Esophagus muscularis mucosa (tissue), 4 donors: ENCODE measurements around the gene CNN1.

Experiments used
- CTCF ChIP-seq, 3 experiments: fragments of 200-600 bp in 2 of 3; fragments of 450-650 bp in 1 of 3; sonication (generic) in 2 of 3; IDR thresholded peaks; one replicate each; pipeline ENCODE4 v1.5.1; 2017 to 2019; ENCODE audit warnings: antibody characterized with exemption in 3 of 3, mild to moderate bottlenecking in 2 of 3, moderate library complexity in 1 of 3
- EP300 ChIP-seq: sonication (generic); formaldehyde crosslinking; IDR thresholded peaks from one replicate; pipeline ENCODE4 v1.6.1; 2017; ENCODE audit warnings: antibody characterized with exemption
- POLR2A ChIP-seq: fragments of 450-650 bp; IDR thresholded peaks from one replicate; pipeline ENCODE4 v1.6.1; 2017; ENCODE audit warnings: antibody characterized with exemption, moderate library complexity, mild to moderate bottlenecking, low read depth

GRCh38 chr19:11587975-11588631 lies 49.5 kb downstream of the CNN1 start:
- no peak for TF ChIP-seq CTCF (IDR thresholded peaks at IDR 0.05)
- no peak for TF ChIP-seq POLR2A
- TF ChIP-seq EP300: no peak
